ENCODE data around the gene WDR82.
"Not testable (repeated sequence)": the region's sequence is repeated elsewhere in the genome, so short reads cannot be mapped to it uniquely, and the experiment has no call there.

The WDR82 gene

GRCh38 chr3:52286777-52287110 is 8.3 kb upstream of the WDR82 start:
- no peaks in the 10 kb centered on the region for H3K9me2 ChIP-seq (replicated peaks; ENCODE audit: low read depth, low read length)
- H3K4me3 ChIP-seq (ENCODE audit: low read length, poor library complexity, severe bottlenecking): peak overlapping the region; percentile 84
- no peaks in the 10 kb centered on the region for H4K20me1 ChIP-seq (ENCODE audit: insufficient read depth, low read length, poor library complexity, severe bottlenecking)
- H3K9ac ChIP-seq (ENCODE audit: low read depth, low read length, poor library complexity, severe bottlenecking): peak overlapping the region; percentile 92
- peaks cover 2% of the 10 kb centered on the region; the same call in 1 of the 2 replicates for H3F3A ChIP-seq (ENCODE audit: low read depth)
- TF ChIP-seq CTCF (conservative IDR thresholded peaks at IDR 0.05; ENCODE audit: low read length): no peak
- TF ChIP-seq EZH2phosphoT487 (IDR thresholded peaks at IDR 0.05; ENCODE audit: borderline replicate concordance): no peak
- H3K4me1 ChIP-seq (ENCODE audit: insufficient read depth, low read length, poor library complexity, severe bottlenecking): peaks cover 26% of the 10 kb centered on the region
- peaks cover 25% of the 10 kb centered on the region for H3K79me2 ChIP-seq (ENCODE audit: insufficient read depth, low read length)
- no peak overlapping the region for H2AFZ ChIP-seq (ENCODE audit: low read length)
- no peaks in the 10 kb centered on the region for H3K27me3 ChIP-seq (ENCODE audit: insufficient read depth, low read length, poor library complexity, severe bottlenecking)
- no peaks in the 10 kb centered on the region for H3K9me3 ChIP-seq (ENCODE audit: insufficient read depth, low read depth, low read length)
- no peaks in the 10 kb centered on the region for H3K36me3 ChIP-seq (ENCODE audit: insufficient read depth, low read length)
- H3K4me2 ChIP-seq (ENCODE audit: low read depth, low read length, poor library complexity, severe bottlenecking): peak overlapping the region; percentile 87

DNA sequence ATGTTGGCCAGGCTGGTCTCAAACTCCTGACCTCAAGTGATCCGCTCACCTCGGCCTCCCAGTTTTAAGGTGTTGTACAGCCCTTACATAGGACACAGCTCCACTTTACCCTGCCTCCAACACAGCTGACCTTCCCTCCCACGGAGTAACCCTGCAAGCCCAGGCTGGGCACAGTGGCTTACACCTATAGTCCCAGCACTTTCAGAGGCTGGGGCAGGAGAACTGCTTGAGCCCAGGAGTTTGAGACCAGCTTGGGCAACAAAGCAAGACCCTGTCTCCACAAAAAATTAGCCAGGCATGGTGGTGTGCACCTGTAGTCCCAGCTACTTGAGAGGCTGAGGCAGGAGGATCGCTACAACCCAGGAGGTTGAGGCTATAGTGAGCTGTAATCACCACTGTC is 5.6 kb upstream of the WDR82 start:
- H3K79me2 ChIP-seq (ENCODE audit: insufficient read depth, low read length): peaks cover 25% of the 10 kb centered on the region
- not testable (repeated sequence) for H3F3A ChIP-seq (ENCODE audit: low read depth); H3K9ac ChIP-seq (ENCODE audit: low read depth, low read length, poor library complexity, severe bottlenecking); H2AFZ ChIP-seq (ENCODE audit: low read length); H4K20me1 ChIP-seq (ENCODE audit: insufficient read depth, low read length, poor library complexity, severe bottlenecking); H3K9me2 ChIP-seq (replicated peaks; ENCODE audit: low read depth, low read length); H3K4me2 ChIP-seq (ENCODE audit: low read depth, low read length, poor library complexity, severe bottlenecking); H3K4me3 ChIP-seq (ENCODE audit: low read length, poor library complexity, severe bottlenecking); H3K9me3 ChIP-seq (ENCODE audit: insufficient read depth, low read depth, low read length); H3K27me3 ChIP-seq (ENCODE audit: insufficient read depth, low read length, poor library complexity, severe bottlenecking); H3K36me3 ChIP-seq (ENCODE audit: insufficient read depth, low read length)
- H3K4me1 ChIP-seq (ENCODE audit: insufficient read depth, low read length, poor library complexity, severe bottlenecking): peaks cover 36% of the 10 kb centered on the region

- no peak overlapping the region for H3K4me3 ChIP-seq (ENCODE audit: low read length, poor library complexity, severe bottlenecking)
- peaks cover 31% of the 10 kb centered on the region for H3K4me1 ChIP-seq (ENCODE audit: insufficient read depth, low read length, poor library complexity, severe bottlenecking)
- TF ChIP-seq EZH2phosphoT487 (IDR thresholded peaks at IDR 0.05; ENCODE audit: borderline replicate concordance): no peak
- TF ChIP-seq CTCF (conservative IDR thresholded peaks at IDR 0.05; ENCODE audit: low read length): no peak
- H3K27me3 ChIP-seq (ENCODE audit: insufficient read depth, low read length, poor library complexity, severe bottlenecking): no peaks in the 10 kb centered on the region
- H3K79me2 ChIP-seq (ENCODE audit: insufficient read depth, low read length): peaks cover 22% of the 10 kb centered on the region
- no peak overlapping the region for H3K4me2 ChIP-seq (ENCODE audit: low read depth, low read length, poor library complexity, severe bottlenecking)
- no peaks in the 10 kb centered on the region for H3K9me3 ChIP-seq (ENCODE audit: insufficient read depth, low read depth, low read length)
- no peaks in the 10 kb centered on the region for H3K36me3 ChIP-seq (ENCODE audit: insufficient read depth, low read length)
- no peak overlapping the region for H2AFZ ChIP-seq (ENCODE audit: low read length)
- peaks cover 7% of the 10 kb centered on the region; the same call in 1 of the 2 replicates for H3F3A ChIP-seq (ENCODE audit: low read depth)
- no peaks in the 10 kb centered on the region for H4K20me1 ChIP-seq (ENCODE audit: insufficient read depth, low read length, poor library complexity, severe bottlenecking)
- H3K9me2 ChIP-seq (replicated peaks; ENCODE audit: low read depth, low read length): no peaks in the 10 kb centered on the region
- H3K9ac ChIP-seq (ENCODE audit: low read depth, low read length, poor library complexity, severe bottlenecking): no peak overlapping the region
These were observed 4.9 kb upstream of the WDR82 start for GRCh38 chr3:52283306-52283705.

- TF ChIP-seq CTCF (conservative IDR thresholded peaks at IDR 0.05; ENCODE audit: low read length) (no peak), EZH2phosphoT487 (IDR thresholded peaks at IDR 0.05; ENCODE audit: borderline replicate concordance) (no peak)
These were observed 3.7 kb upstream of the WDR82 start for GRCh38 chr3:52281981-52282801.

More at GRCh38 chr3:52281981-52282801, 3.7 kb upstream of the WDR82 start:
- Histone ChIP-seq H3K36me3 (ENCODE audit: insufficient read depth, low read length) (no peaks in the 10 kb centered on the region), H3K4me3 (ENCODE audit: low read length, poor library complexity, severe bottlenecking) (peak overlapping the region; percentile 51), H3F3A (ENCODE audit: low read depth) (peaks cover 7% of the 10 kb centered on the region; the same call in 1 of the 2 replicates), H3K4me2 (ENCODE audit: low read depth, low read length, poor library complexity, severe bottlenecking) (peak overlapping the region; percentile 72), H3K9me3 (ENCODE audit: insufficient read depth, low read depth, low read length) (no peaks in the 10 kb centered on the region), H3K79me2 (ENCODE audit: insufficient read depth, low read length) (peaks cover 30% of the 10 kb centered on the region), H2AFZ (ENCODE audit: low read length) (peak overlapping the region; percentile 83), H3K4me1 (ENCODE audit: insufficient read depth, low read length, poor library complexity, severe bottlenecking) (peaks cover 31% of the 10 kb centered on the region), H3K9me2 (replicated peaks; ENCODE audit: low read depth, low read length) (no peaks in the 10 kb centered on the region), H3K27me3 (ENCODE audit: insufficient read depth, low read length, poor library complexity, severe bottlenecking) (no peaks in the 10 kb centered on the region), H4K20me1 (ENCODE audit: insufficient read depth, low read length, poor library complexity, severe bottlenecking) (peaks cover 9% of the 10 kb centered on the region), H3K9ac (ENCODE audit: low read depth, low read length, poor library complexity, severe bottlenecking) (peak overlapping the region; percentile 57)
